GM19395 (cell line): ENCODE results near the gene ZHX3.

Experiments
- ATAC-seq: cut with Tn5 transposase; IDR thresholded peaks from one replicate; pipeline ENCODE4 v1.9.1; 2021; ENCODE audit warnings: mild to moderate bottlenecking, moderate library complexity; ENCODE audit not compliant: unreplicated experiment

ZHX3 gene

DNA sequence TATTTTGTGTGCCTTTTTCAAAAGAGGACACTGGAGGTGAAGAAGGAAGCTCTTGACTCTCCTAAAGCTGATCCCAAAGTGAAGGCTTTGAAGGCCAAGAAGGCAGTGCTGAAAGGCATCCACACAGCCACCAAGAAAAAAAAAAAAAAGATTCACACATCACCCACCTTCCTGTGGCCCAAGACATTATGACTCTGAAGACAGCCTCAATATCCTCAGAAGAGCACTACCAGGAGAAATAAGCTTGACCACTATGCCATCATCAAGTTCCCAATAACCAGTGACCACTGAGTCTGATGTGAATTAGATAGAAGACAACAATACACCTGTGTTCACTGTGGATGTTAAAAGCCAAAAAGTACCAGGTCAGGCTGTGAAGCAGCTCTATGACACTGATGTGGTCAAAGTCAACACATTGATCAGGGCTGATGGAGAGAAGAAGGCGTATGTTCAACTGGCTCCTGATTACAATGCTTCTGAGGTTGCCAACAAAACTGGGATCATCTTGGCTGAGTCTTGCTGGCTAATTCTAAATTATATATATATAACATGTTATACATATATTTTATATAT, 120.8 kb downstream of the ZHX3 start:
- ATAC-seq = no peak

DNA sequence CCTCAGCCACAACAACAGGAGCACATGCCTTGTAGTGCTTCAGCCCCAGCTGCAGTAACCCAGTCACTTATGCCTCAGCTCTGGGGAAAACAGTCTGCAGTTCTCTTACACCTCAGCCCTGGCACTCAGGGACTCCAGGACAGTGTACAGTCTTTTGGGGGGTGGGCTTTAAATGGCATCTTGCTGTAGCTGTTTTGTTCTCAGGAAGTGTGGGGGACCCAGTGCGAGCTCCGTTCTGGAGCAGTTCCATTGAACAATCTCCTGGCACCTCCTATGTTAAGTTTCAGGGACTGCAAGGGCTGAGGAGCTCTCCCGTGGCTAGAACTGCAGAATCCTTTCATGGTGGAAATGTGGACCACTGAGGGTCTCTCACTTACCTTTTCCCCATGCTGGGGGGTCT, 125.0 kb downstream of the ZHX3 start:
- ATAC-seq = no peak

DNA sequence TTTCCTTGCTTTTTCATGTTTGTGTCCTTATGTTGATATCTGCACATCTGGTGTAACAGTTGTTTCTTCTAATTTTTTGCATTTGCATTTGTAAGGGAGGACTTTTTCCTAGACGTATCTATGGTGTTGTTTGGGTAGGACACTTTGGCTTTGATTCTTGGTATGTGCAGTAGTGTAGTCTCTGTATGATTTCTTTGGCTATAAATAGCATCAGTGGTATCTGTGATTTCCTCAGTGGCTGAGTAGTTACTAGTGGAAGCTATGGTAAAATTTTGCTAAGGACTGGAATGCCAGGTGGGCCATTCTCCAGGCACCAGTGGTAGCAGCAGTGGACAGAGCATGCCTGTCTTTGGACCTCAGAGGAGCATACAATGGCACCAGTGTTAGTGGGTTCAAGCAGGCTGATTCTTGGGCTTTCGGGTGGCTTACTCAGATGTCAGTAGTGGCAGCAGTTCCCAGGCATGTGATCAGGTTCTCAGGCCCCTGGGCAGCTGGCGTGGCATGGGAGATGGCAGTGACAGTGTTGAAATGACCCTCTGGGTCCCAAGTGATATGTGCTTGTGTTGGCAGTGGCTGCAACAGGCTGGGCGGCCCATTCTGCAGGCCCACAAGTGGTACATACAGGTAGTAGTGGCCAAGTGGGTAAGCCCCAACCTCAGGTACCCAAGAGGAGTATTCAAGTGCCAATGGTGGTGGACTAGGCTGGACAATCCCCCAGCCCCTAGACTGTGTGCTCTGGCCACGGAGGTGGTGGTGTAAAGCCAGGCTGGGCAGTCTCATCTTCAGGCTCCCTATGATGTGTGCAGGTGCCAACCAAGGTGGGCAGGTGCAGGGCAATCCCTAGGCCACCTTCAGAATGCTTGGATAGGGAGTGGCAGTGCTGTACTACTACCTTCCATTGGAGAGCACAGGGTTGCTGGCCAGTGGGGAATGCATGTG, 125.7 kb downstream of the ZHX3 start:
- no peak for ATAC-seq

DNA sequence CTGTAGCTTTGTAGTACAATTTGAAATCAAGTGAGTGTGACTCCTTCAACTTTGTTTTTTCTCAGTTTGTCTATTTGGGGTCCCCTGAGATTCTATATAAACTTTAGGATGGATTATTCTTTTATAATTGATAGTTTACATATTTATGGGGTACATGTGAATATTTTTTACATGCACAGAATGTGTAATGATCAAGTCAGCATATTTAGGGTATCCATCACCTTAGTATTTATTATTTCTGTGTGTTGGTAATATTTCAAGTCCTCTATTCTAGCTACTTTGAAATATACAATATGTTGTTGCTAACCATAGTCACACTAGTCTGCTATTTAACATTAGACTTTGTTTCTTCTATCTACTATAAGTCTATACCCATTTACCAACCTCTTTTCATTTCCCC, 129.9 kb downstream of the ZHX3 start:
- ATAC-seq = no peak

DNA sequence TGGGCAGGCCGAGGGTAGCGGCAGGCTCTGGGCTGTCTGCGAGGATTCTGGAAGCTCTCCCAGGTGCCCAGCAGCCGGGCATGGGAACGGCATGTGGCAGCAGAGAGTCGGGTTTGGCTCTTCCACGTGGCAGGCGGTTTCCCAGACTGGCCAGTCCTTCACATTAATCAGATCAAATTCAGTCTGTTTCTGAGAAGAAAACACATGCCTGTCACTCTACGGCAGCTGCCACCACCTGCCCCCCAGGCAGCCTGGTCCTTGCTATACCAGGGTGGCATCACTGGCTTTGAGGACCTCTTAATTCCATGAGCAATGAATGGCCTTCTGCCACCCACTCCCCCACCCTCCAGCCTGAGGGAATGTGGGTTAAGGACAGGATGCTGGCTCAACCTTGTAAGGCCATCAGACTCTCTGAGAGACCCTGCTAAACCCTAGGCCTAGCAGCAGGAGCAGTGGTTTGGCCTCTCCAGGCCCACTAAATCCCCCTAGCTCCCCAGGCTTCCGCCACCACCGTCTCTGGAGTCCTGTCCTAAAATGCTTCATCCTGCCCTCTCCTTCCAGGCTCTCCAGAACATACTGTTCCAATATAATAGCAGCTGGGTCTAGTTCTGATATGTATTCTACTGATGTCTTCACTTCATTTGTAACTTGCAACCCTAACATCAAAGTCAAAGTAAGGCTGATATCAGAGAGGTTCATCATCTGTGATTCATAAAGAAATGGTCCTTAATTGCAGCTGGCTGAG, 132.3 kb downstream of the ZHX3 start:
- no peak for ATAC-seq

DNA sequence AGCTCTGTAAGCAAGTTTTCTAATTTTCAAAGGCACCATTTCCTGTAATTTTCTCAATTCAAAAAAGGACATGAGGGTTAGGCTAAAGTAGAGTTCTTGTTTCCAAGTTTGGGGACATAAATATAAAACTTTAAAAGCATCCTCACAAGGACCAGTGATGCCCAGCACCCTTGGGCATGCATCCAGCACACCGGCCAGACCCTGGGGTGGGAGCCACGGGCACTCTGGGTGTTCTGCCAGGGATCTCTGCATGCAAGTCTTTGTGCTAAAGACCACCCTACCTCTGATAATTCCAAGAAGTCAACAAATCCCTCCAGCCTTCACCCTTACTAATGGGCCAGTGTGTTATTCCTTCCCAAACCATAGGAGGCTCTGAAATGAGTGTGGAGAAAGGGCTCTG, 133.7 kb downstream of the ZHX3 start:
- no peak for ATAC-seq

DNA sequence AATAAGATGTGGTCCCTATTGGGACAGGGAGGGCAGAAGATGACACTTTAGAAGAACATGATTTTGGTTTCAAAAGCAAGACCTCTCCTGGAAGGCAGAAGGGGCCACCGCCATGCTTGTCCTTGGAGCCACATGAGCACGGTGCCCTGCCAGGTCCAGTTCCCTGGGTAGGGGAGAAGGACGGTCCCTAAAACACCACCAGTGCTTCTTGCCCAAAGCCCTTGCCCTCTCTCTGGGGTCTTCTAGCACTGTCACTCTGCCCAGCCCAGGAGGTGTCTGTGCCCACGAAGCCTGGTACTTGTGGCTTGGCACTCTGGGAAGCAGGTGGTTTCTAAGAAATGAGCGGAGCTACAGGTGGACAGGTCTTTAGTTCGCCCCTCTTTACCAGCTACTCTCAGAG, 134.1 kb downstream of the ZHX3 start:
- ATAC-seq = no peak

DNA sequence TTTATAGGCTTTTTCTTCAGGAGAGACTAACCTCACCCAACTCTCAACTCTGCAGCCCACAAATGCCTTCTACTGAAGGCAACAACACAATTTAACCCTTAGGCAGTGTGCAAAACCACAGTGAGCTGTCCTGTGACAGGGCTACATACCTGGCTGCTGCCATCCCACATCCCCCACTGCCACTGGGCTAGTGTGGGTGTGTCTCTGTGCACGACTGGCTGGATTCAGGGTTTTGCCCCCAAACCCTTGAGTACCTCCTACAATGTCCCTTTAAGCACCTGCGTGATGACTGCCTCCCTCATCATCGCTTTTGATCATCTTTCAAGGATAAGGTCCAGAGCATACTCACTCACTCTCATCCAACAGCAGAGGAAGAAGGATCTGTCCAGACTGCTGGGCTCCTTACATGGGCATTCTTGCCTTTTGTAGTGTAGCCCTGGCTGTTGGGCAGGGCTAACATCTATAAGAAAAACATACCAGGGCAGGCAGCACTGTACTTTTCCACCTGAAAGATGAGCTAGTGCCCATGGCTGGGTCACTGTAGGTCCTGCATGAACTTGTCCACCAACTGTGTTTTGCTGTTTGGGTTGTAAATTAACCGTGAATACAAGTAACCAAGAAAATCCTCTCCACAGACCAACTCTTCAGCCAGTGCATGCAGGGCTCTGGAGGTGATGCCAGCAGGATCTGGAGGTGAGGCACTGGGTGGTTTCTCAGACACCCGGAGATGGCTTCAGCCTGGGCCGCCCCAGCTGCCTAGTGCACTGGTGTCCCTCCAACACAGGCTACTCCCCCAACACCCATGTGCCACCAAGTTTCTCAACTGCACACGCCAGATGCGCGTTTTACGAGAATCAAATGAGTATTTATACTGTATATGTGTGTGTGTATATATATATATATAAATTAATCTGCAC, 135.0 kb downstream of the ZHX3 start:
- ATAC-seq = no peak

DNA sequence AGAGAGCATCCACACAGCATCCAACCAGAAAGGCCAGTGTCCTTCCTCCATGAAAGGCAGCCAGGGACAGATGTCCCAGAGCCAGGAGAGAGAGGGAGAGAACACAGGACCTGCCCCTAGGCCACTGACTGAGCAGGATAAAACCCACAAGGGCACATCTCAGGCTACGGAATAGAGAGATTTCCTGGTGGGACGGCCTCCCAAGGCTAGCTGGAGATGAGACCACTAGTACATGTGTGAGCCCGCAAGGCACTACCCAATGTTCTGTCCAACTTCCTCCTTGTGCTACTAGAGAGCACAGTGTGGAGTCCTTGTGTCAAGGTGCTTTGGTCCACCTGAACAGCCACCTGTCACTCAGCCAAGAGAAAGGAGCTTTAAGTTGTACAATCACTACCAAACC, 136.0 kb downstream of the ZHX3 start:
- ATAC-seq = no peak

DNA sequence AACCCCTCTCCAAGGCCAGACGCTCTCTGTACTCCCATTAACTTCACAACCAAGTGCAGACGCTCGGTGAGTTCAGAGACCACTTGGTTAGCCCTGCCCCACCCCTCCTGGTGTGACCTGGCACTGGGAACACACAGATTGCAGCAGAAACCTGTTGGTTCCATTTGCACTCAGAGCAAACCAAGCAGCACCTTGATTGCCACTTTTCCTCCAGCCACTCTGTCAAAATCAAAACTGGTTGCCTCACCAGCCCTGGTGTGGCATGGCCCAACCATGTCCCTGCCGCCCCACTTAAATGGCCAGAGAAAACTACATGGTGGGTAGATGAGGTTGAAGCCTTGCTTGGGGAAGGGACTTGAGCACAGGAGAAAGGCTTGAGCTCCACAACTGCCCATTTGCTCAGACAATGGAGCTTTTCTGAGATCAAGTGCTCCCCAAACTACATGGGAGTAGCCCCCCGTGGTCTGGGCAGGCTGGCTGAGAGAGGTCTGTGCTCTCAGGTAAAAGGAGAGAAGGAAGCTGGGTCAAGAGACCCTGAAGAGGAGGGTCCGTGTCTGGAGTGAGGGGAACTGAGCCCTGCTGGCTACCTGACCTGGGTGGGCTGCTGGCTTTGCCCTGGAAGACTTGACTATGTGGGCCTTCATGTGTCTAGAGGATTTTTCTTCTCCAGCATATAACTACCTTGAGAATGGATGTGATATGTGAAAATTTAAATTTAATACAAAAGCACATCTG, 136.8 kb downstream of the ZHX3 start:
- no peak for ATAC-seq

DNA sequence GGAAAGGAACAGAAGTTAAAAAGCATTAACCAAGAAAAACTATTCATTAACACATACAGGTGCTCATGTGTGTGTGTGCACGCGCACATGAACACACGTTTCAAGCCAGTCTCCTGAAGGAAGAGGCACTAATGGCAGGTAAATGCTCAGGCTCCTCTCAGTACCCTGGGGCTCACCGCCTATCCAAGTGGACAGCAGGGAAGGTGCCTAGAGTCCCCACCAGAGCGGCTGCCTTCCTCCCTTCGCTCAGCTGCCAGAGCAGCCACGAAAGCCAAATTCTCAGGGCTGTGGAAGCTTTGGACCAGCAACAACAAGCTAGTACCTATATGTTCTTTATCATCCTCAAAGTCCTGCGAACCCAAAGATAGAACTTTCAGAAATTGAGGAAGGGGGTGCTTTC, 137.6 kb downstream of the ZHX3 start:
- no peak for ATAC-seq

DNA sequence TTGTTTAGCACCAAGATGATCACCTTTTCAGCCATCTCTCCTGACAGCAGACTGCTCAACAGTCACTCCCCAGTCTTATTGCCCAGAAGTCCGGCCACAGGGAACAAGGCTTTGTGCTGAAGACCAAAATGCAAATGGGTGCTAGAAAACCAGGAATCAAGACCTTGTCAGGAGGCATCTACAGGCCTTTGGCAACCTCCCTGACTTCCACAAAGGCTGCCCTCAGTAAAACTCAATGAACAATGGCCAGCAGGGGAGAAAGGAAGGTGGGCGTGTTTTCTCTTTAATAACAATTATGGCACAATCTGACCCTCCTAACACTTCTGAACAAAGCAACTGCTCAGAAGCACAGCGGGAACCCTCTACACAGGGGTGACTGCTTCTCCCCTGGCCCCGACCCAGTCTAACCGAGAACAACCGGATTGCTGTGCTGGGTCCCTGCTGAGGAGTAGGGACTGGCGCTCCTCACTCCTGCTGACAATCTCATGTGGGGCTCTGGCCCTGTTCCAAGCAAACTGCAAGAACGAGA, 138.6 kb downstream of the ZHX3 start:
- no peak for ATAC-seq

DNA sequence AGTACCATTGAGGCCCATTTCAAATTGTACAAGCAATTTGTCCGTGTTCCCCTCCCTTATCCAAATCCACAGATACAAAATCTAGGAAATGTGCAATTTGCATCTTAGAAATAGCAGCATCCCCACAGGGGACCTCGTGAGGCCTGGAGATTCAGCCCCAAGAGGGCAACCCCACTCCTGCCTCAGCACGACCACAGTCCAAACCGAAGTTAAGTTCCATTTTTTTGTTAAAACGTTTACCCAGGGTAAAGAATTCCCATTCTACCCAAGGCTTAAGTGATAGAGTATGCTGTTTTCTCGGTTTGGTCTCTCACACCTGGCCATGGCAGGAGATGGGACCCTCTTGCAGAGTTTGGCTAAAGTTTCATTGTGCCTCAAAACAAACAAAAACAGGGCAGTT, 139.0 kb downstream of the ZHX3 start:
- ATAC-seq = no peak

DNA sequence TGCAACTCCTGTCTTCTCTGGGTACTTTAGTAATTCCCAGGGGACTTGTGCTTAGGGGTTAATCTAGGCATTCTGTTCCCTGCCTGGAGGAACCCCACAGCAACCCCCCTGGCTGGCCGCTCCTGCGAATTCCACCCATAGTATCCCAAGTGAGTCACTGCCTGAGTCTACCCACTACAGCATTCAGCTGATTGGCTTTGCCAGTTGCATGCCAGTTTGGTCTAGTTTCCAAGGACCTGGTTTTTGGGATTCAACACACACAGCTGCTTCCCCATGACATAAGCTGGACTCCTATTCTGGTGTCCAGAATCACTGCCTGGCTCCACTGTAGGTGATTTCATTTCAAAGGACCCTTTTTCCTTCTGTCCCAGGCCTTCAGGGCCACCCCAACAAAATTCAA, 139.9 kb downstream of the ZHX3 start:
- ATAC-seq = no peak

DNA sequence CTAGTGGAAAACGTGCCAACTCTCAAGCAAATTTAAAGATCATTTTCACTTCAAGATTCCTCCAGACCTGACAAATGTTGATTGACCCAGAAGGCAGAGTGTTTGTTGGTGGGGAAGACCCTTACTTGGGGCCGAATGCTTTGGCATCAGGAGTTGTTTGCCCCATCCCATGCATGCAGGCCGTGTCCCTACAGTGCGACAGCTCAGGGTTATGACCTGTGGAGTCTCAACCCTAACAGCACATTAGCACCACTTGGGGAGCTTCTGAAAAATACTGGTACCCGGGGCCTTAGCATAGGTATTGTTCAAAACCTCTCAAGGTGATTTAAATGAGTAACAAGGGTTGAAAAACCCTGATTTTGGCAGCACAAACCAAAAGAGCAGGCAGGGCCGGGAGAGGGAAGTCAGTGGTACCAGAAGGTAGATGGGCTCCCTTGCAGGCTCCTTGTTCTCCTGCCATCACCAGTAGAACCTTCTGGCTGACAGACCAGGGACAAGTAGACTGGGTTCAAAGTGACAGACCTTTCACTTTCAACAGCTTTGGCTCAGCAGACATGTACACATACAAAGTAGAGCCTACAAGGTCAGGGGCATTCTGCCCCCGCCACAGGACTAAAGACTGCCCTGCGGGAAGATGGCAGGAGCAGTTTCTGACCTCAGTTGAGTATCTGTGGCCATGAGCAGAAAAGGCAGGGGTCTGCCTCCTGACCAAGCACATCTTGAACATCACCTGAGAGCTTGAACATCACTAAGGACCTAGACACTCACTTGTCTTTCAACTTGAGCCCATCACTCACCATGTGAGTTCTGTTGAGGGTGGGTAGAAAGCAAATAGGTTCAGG, 140.6 kb downstream of the ZHX3 start:
- no peak for ATAC-seq

DNA sequence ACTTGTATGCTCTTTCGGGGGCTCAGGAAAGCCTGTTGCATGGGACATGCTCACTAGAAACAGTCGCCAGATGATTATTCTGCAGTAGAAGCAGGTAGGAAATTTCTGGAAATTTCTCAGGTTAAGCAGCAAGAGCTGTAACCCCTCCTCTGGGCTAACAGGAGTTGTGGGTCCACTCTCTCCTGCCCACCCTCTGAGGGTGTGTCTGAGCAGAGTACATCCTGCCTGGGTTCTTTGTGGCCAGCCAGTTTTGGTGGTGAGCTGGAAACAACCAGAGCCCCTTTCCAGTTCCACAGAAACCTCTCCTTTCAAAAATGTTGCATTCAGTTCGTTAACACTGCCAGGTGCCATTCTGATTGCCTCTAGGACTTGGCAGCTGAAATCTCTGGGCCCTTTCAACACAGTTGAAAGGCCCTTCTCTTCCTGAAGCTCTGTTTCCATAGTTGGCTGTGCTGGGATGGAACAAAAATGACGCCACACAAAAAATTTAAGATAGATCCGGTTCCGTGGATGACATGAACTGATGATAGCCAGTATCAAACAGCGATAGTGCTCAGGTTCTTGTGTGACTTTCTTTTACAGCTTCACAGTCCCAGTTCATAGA, 141.7 kb downstream of the ZHX3 start:
- no peak for ATAC-seq

DNA sequence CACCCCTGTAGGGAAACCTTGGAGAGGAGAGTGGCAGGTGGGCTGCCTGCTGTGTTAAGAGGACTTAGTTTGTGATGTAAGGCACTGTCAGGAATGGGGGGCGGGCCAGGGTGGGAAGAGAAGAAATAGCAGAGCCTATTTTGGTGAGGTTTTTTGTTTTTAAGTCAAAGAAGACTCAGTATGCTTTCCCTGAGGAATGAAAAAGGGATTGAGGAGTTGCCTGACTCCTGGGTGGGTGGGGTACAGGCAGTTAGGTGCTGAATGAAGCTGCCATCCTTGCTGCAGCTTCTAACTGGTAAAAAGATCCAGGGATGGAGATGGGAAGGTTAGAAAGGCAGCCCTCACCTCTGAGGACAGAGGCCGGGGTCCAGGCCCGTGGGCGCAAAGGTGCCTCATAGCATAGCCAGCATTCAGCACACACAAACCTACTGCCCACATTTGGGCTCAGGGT, 142.3 kb downstream of the ZHX3 start:
- ATAC-seq = no peak

DNA sequence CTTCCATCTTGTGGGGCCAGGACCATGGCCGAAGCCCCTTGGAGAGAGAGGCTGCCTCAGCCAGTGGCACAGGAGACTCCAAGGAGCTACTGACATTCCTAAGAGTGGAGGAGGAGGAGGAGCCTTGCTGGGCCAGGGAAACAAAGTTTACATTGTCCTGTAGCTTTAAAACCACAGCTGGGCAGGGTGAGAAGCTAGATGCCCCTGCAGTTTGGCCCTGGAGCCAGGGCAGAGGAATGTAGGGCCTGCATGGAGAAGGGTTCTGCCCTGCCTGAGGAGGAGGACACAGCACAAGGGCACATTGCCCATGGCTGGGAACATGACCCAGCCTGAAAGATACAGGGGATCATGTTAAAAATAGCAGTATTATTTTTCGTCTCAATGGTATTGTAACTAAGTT, 142.7 kb downstream of the ZHX3 start:
- no peak for ATAC-seq

DNA sequence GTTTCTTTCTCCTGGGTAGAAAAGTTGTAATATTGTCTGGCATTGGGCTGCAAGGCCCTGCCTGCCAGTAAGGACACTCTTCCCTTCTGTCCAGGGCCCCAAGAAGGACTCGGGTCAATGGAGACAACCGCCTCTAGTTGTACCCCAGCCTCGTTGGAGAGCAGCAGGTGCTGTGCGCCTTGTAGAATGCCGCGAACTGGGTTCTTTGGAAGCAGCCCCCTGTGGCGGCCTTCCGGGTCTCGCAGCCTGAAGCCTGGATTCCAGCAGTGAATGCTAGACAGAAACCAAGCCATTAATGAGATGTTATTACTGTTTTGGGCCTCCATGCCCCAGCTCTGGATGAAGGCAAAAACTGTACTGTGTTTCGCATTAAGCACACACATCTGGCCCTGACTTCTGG, 143.2 kb downstream of the ZHX3 start:
- ATAC-seq = no peak
